Suprapubic skin (tissue), 3 donors: Measurements from ENCODE around the gene VTI1A.

Source experiments
- EP300 ChIP-seq: sonication (generic); formaldehyde crosslinking; IDR thresholded peaks from one replicate; pipeline ENCODE4 v1.6.1; 2017; ENCODE audit warnings: antibody characterized with exemption
- POLR2A ChIP-seq, 2 donors: fragments of 450-650 bp; IDR thresholded peaks; one replicate each; pipeline ENCODE4 v1.6.1; 2017; ENCODE audit warnings: antibody characterized with exemption in 2 of 2, mild to moderate bottlenecking in 2 of 2, moderate library complexity in 2 of 2
- TF ChIP-seq, protein P1 (sequence below), 2 donors: fragments of 200-600 bp in 1 of 2; fragments of 450-650 bp in 1 of 2; sonication (generic) in 1 of 2; IDR thresholded peaks; one replicate each; pipeline ENCODE4 v1.5.1; 2016 to 2019; ENCODE audit warnings: antibody characterized with exemption in 2 of 2, mild to moderate bottlenecking in 1 of 2, moderate library complexity in 1 of 2

- TF ChIP-seq, protein P1, sequence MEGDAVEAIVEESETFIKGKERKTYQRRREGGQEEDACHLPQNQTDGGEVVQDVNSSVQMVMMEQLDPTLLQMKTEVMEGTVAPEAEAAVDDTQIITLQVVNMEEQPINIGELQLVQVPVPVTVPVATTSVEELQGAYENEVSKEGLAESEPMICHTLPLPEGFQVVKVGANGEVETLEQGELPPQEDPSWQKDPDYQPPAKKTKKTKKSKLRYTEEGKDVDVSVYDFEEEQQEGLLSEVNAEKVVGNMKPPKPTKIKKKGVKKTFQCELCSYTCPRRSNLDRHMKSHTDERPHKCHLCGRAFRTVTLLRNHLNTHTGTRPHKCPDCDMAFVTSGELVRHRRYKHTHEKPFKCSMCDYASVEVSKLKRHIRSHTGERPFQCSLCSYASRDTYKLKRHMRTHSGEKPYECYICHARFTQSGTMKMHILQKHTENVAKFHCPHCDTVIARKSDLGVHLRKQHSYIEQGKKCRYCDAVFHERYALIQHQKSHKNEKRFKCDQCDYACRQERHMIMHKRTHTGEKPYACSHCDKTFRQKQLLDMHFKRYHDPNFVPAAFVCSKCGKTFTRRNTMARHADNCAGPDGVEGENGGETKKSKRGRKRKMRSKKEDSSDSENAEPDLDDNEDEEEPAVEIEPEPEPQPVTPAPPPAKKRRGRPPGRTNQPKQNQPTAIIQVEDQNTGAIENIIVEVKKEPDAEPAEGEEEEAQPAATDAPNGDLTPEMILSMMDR (IDR thresholded peaks at IDR 0.05) = no peak
- TF ChIP-seq POLR2A (IDR thresholded peaks at IDR 0.05) (no peak), EP300 (no peak)
These were observed 110.2 kb downstream of the VTI1A start for GRCh38 chr10:112557197-112557596.
